CD4-positive, alpha-beta T cell (primary cell): ENCODE measurements around the gene KIF3C. TPM values are rescaled to one million over a fixed set of nuclear protein-coding genes. Genes with fewer than 3 reads are reported as not detected.

Experiments
- ATAC-seq: fragments of 200-7000 bp; cut with Tn5 transposase; one replicate; pipeline ENCODE4 v1.10.0; 2022; ENCODE audit warnings: mild to moderate bottlenecking; ENCODE audit not compliant: poor library complexity
- CTCF ChIA-PET: fragments of 350-600 bp; sonication (Branson Sonifier 250); formaldehyde crosslinking; loops from one replicate; lab custom pipeline; 2021; ENCODE audit warnings: antibody characterized with exemption, inconsistent platforms; lab: Charles Lee
- POLR2A ChIA-PET: fragments of 350-600 bp; sonication (Branson Sonifier 250); formaldehyde crosslinking; loops from one replicate; lab custom pipeline; 2021; ENCODE audit warnings: antibody characterized with exemption, inconsistent platforms; lab: Charles Lee
- DNase-seq, 14 experiments: peaks; one replicate each; pipeline ENCODE4 v3.0.0-alpha.2; 2013 to 2020; ENCODE audit warnings: mixed read lengths in 2 of 14
- H3K27ac ChIP-seq, 2 donors: one replicate each; pipeline versions ENCODE4 v1.5.1 to v1.7.0; 2013; ENCODE audit warnings: low read length in 2 of 2, low read depth in 1 of 2, mild to moderate bottlenecking in 1 of 2
- H3K27me3 ChIP-seq, 2 experiments: 1 replicate in 1 of 2; 2 replicates in 1 of 2; pipeline versions ENCODE4 v1.6.1 to v1.7.0; 2013; ENCODE audit warnings: low read length in 2 of 2, control low read depth in 1 of 2, mild to moderate bottlenecking in 1 of 2, moderate library complexity in 1 of 2; ENCODE audit not compliant: insufficient read depth in 2 of 2, control insufficient read depth in 1 of 2
- H3K36me3 ChIP-seq: one replicate; pipeline ENCODE4 v1.6.1; 2013; ENCODE audit warnings: low read length, control low read depth; ENCODE audit not compliant: insufficient read depth
- H3K4me1 ChIP-seq: one replicate; pipeline ENCODE4 v1.6.1; 2013; ENCODE audit warnings: low read length, control low read depth; ENCODE audit not compliant: insufficient read depth
- H3K4me3 ChIP-seq: one replicate; pipeline ENCODE4 v1.5.1; 2013; ENCODE audit warnings: mild to moderate bottlenecking, low read length, moderate library complexity
- H3K9me3 ChIP-seq, 2 experiments: 1 replicate in 1 of 2; 2 replicates in 1 of 2; pipeline versions ENCODE4 v1.6.1 to v1.7.0; 2013; ENCODE audit warnings: low read length in 2 of 2, mild to moderate bottlenecking in 2 of 2, control low read depth in 1 of 2, moderate library complexity in 1 of 2; ENCODE audit not compliant: control insufficient read depth in 1 of 2, insufficient read depth in 1 of 2
- H3K27ac Mint-ChIP-seq: one replicate; pipeline ENCODE4 v1.8.0; 2020; ENCODE audit warnings: mixed read lengths
- H3K27me3 Mint-ChIP-seq: one replicate; pipeline ENCODE4 v1.8.0; 2021; ENCODE audit warnings: mixed read lengths
- H3K36me3 Mint-ChIP-seq: one replicate; pipeline ENCODE4 v1.8.0; 2021; ENCODE audit warnings: low read depth, mixed read lengths
- H3K4me1 Mint-ChIP-seq: one replicate; pipeline ENCODE4 v1.8.0; 2021; ENCODE audit warnings: low read depth, mixed read lengths
- H3K4me3 Mint-ChIP-seq: one replicate; pipeline ENCODE4 v1.8.0; 2020; ENCODE audit warnings: mild to moderate bottlenecking, mixed read lengths
- H3K9me3 Mint-ChIP-seq: one replicate; pipeline ENCODE4 v1.8.0; 2020; ENCODE audit warnings: mixed read lengths
- intact Hi-C, 2 experiments: fragments of 100-400 bp; cut with DNase I in 1 of 2; cut with micrococcal nuclease in 1 of 2; formaldehyde crosslinking; loops; one replicate each; pipeline versions ENCODE4 v1.15.1 to v1.9.0; 2023 to 2025; cut with DNase I, micrococcal nuclease
- total RNA-seq, 174 experiments: library from RNA in 2 of 174; stranded (reverse) in 2 of 174; gene quantifications; one replicate each; pipeline ENCODE4 v1.2.3 and lab custom pipeline; 2021 to 2026
- TF ChIP-seq, protein P1 (sequence below): fragments of 200-600 bp; IDR thresholded peaks from one replicate; pipeline ENCODE4 v1.8.0; 2022; ENCODE audit warnings: antibody characterized with exemption, mild to moderate bottlenecking

The KIF3C gene
- total RNA-seq, 2 experiments from 2014 or later, result 1.8 to 3.4 TPM

DNA sequence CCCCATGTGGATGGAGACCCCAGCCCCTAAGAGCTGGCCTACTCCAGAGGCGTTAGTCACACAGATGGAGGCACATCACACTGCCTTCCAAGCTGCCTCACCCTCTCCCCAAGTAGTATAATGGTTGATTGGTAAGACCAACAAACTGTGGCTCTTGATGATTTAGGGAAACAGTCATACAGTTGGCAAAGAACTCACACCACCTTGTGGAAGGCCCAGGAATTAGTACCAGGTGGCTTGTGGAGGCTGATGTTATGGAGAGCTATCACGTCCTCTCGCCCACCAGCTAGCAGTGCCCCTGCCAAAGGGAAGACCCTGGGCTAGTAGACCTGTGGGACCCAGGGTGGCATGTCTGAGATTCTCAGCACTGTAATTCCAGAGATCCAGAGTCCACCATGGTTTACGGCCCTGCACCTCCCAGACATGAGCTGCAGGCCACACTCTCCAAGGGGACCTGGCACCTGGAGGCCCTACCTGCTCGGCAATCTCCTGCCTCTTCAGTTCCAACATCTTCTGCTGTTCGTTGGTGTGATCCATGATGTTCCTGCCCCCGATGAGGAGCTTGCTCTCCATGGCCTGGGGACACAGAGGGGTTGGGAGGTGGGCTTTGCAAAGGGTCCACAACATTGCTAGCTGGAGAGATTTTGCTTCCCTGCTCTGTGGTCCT, 26.3 kb downstream of the KIF3C start:
- intact Hi-C loops, result loop anchor here in 1 of 2 experiments (10.0 kb wide), 1 partner anchor 351 kb away; no protein-coding TSS in a partner anchor
- POLR2A ChIA-PET, result no interaction called here
- Histone ChIP-seq H3K4me1 (peaks cover 4% of the 10 kb centered on the region), H3K4me3 (no peak overlapping the region), H3K36me3 (no peaks in the 10 kb centered on the region), H3K27ac (no peak overlapping the region), H3K27me3 (no peaks in the 10 kb centered on the region), H3K9me3 (no peaks in the 10 kb centered on the region)
- no peaks in the 10 kb centered on the region for H3K27me3 Mint-ChIP-seq
- ATAC-seq, result no peak
- H3K27ac Mint-ChIP-seq, result no peak overlapping the region
- H3K4me1 Mint-ChIP-seq, result peaks cover 4% of the 10 kb centered on the region
- TF ChIP-seq, protein P1, sequence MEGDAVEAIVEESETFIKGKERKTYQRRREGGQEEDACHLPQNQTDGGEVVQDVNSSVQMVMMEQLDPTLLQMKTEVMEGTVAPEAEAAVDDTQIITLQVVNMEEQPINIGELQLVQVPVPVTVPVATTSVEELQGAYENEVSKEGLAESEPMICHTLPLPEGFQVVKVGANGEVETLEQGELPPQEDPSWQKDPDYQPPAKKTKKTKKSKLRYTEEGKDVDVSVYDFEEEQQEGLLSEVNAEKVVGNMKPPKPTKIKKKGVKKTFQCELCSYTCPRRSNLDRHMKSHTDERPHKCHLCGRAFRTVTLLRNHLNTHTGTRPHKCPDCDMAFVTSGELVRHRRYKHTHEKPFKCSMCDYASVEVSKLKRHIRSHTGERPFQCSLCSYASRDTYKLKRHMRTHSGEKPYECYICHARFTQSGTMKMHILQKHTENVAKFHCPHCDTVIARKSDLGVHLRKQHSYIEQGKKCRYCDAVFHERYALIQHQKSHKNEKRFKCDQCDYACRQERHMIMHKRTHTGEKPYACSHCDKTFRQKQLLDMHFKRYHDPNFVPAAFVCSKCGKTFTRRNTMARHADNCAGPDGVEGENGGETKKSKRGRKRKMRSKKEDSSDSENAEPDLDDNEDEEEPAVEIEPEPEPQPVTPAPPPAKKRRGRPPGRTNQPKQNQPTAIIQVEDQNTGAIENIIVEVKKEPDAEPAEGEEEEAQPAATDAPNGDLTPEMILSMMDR, result no peak
- no peaks in the 10 kb centered on the region for H3K9me3 Mint-ChIP-seq
- CTCF ChIA-PET, result interaction anchor here (0.6 to 1.2 kb wide), 2 partner anchors 104 to 142 kb away, joined by 3 to 4 read pairs; no protein-coding TSS in a partner anchor
- no peak for DNase-seq
- no peak overlapping the region for H3K4me3 Mint-ChIP-seq
- H3K36me3 Mint-ChIP-seq, result no peaks in the 10 kb centered on the region

DNA sequence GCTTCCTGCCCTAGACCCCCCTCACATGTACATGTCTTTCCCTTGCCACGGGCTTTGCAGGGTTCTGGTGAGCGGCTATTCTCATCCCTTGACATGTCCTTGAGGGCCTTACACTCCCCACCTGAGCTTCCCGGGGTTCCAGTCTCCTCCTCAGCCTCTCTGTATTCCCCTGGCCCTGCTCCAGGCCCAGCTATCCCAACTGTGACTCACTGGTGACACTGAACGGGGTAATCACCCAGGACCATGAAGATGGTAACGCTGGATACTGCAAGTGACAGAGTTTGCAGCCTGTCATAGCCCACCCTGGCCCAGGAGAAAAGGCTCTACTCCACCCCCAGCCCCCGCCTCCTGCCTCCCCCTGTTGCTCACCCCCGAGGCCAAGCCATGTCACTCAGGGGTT, 27.3 kb downstream of the KIF3C start:
- Mint-ChIP-seq H3K27ac (no peak overlapping the region), H3K4me1 (no peaks in the 10 kb centered on the region), H3K36me3 (no peaks in the 10 kb centered on the region), H3K4me3 (no peak overlapping the region), H3K9me3 (no peaks in the 10 kb centered on the region), H3K27me3 (no peaks in the 10 kb centered on the region)
- Histone ChIP-seq H3K27me3 (no peaks in the 10 kb centered on the region), H3K4me3 (no peak overlapping the region), H3K4me1 (no peaks in the 10 kb centered on the region), H3K27ac (no peak overlapping the region), H3K9me3 (no peaks in the 10 kb centered on the region), H3K36me3 (no peaks in the 10 kb centered on the region)
- ATAC-seq (no peak), DNase-seq (no peak)
- CTCF ChIA-PET, result no interaction called here
- POLR2A ChIA-PET, result no interaction called here
- intact Hi-C loops, result loop anchor here in 1 of 2 experiments (10.0 kb wide), 1 partner anchor 350 kb away; no protein-coding TSS in a partner anchor
- TF ChIP-seq, protein P1, result no peak

DNA sequence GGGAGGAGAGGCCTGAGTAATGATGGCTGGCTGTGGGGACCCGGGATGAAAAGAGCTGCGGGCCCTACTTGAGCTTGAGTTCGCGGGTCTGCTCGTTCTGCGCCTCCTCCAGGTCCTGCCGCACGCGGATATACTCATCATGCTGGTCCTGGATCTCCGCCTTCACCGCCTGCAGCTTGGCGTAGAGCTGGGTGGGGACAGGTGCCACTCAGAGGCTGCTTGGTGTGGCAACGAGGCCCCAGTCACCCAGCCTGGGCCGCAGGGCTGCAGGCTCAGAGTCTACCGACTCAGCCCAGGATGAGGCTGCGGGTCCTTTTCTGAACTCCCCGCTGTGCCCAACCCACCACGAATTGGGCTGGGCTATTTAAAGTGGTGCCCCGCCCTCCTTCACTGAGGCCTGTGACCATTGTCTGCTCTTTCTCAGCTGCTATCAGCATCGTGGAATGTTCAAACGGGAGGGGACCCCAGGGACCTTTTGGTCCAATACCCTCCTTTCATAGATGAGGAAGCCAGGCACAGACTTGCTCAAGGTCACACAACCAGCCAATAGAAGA, 28.0 kb downstream of the KIF3C start:
- H3K4me1 Mint-ChIP-seq, result no peaks in the 10 kb centered on the region
- TF ChIP-seq, protein P1, result no peak
- H3K9me3 ChIP-seq, result no peaks in the 10 kb centered on the region
- no peaks in the 10 kb centered on the region for H3K27me3 Mint-ChIP-seq
- H3K36me3 ChIP-seq, result no peaks in the 10 kb centered on the region
- no peak overlapping the region for H3K4me3 Mint-ChIP-seq
- ATAC-seq (no peak), DNase-seq (no peak)
- ChIA-PET CTCF (no interaction called here), POLR2A (no interaction called here)
- H3K36me3 Mint-ChIP-seq, result no peaks in the 10 kb centered on the region
- no peaks in the 10 kb centered on the region for H3K4me1 ChIP-seq
- no peaks in the 10 kb centered on the region for H3K9me3 Mint-ChIP-seq
- intact Hi-C loops, result loop anchor here in 1 of 2 experiments (5.0 to 10.0 kb wide), 3 partner anchors 349 to 793 kb away; no protein-coding TSS in a partner anchor
- no peak overlapping the region for H3K27ac Mint-ChIP-seq
- H3K27ac ChIP-seq, result no peak overlapping the region
- no peaks in the 10 kb centered on the region for H3K27me3 ChIP-seq
- no peak overlapping the region for H3K4me3 ChIP-seq
